Body of pancreas (tissue), 4 donors: ENCODE results near the gene ZMYM5.

Experiments
- CTCF ChIP-seq, 7 experiments: fragments of 450-650 bp in 4 of 7; fragments of 200-600 bp in 3 of 7; sonication (generic) in 3 of 7; IDR thresholded peaks; one replicate each; pipeline ENCODE4 v1.5.1; 2016 to 2019; ENCODE audit warnings: antibody characterized with exemption in 7 of 7
- POLR2A ChIP-seq, 3 donors: fragments of 450-650 bp; IDR thresholded peaks; one replicate each; pipeline ENCODE4 v1.6.1; 2016; ENCODE audit warnings: antibody characterized with exemption in 3 of 3, mild to moderate bottlenecking in 2 of 3

- TF ChIP-seq CTCF (IDR thresholded peaks at IDR 0.05) (no peak), POLR2A (IDR thresholded peaks at IDR 0.05) (no peak)
Observed at GRCh38 chr13:19794631-19795030, 68.8 kb downstream of the ZMYM5 start.
